HEK293 (cell line): ENCODE measurements around the gene APPBP2.

ENCODE experiments used
- CTCF ChIA-PET: fragments of 350-600 bp; formaldehyde crosslinking; extraction: SDS; loops from one replicate; lab custom pipeline; 2021; ENCODE audit warnings: antibody characterized with exemption; lab: Yijun Ruan, JAX
- POLR2A ChIA-PET: fragments of 300-600 bp; formaldehyde crosslinking; extraction: SDS; loops from one replicate; lab custom pipeline; 2020; ENCODE audit warnings: antibody characterized with exemption, inconsistent platforms; lab: Yijun Ruan, JAX
- H3K27ac ChIP-seq: fragments of 200-500 bp; sonication (Bioruptor generic); 2 replicates; pipeline ENCODE4 v1.5.1; 2014; ENCODE audit warnings: low read depth, low read length, control low read depth, inconsistent platforms; ENCODE audit errors: extremely low read depth
- H3K36me3 ChIP-seq, 2 experiments: fragments of 200-500 bp in 1 of 2; sonication (Bioruptor generic) in 1 of 2; 1 replicate in 1 of 2; 2 replicates in 1 of 2; pipeline ENCODE4 v1.5.1; 2014 to 2017; ENCODE audit warnings: inconsistent platforms in 2 of 2, low read length in 2 of 2; ENCODE audit not compliant: control insufficient read depth in 2 of 2, insufficient read depth in 1 of 2
- H3K4me1 ChIP-seq: fragments of 200-500 bp; sonication (Bioruptor generic); 2 replicates; pipeline ENCODE4 v1.5.1; 2014; ENCODE audit warnings: mild to moderate bottlenecking, low read length, inconsistent platforms; ENCODE audit not compliant: control insufficient read depth, insufficient read depth
- H3K4me3 ChIP-seq: 2 replicates; pipeline ENCODE4 v1.5.1; 2011; ENCODE audit warnings: low read depth, mild to moderate bottlenecking, control low read depth, low read length, moderate library complexity
- H3K9me3 ChIP-seq: fragments of 200-500 bp; sonication (Bioruptor generic); 2 replicates; pipeline ENCODE4 v1.5.1; 2014; ENCODE audit warnings: low read depth, low read length, inconsistent platforms; ENCODE audit not compliant: control insufficient read depth, insufficient read depth
- ATF2 ChIP-seq: fragments of 450-650 bp; formaldehyde crosslinking; IDR thresholded peaks from 2 replicates; pipeline ENCODE4 v1.5.1; 2016; ENCODE audit warnings: missing biosample characterization, missing genetic modification characterization, low read depth
- GLI2 ChIP-seq: fragments of 450-650 bp; formaldehyde crosslinking; IDR thresholded peaks from 2 replicates; pipeline ENCODE4; 2017; ENCODE audit warnings: missing biosample characterization, missing genetic modification characterization, low read depth, borderline replicate concordance
- ZBTB11 ChIP-seq: fragments of 450-650 bp; formaldehyde crosslinking; conservative IDR thresholded peaks from 2 replicates; pipeline ENCODE4 v1.5.1; 2016; ENCODE audit warnings: low read depth, missing biosample characterization, missing genetic modification characterization
- ZBTB6 ChIP-seq: fragments of 450-650 bp; formaldehyde crosslinking; IDR thresholded peaks from 2 replicates; pipeline ENCODE4 v1.5.1; 2017; ENCODE audit warnings: missing biosample characterization, missing genetic modification characterization
- ZEB2 ChIP-seq: fragments of 450-650 bp; formaldehyde crosslinking; IDR thresholded peaks from 2 replicates; pipeline ENCODE4 v1.5.1; 2016; ENCODE audit warnings: missing biosample characterization, missing genetic modification characterization
- ZNF138 ChIP-seq: fragments of 450-650 bp; formaldehyde crosslinking; IDR thresholded peaks from 2 replicates; pipeline ENCODE4 v1.5.1; 2016; ENCODE audit warnings: missing biosample characterization, missing genetic modification characterization, borderline replicate concordance
- ZNF148 ChIP-seq: fragments of 450-650 bp; formaldehyde crosslinking; IDR thresholded peaks from 2 replicates; pipeline ENCODE4 v1.5.0; 2017; ENCODE audit warnings: missing biosample characterization, missing genetic modification characterization, borderline replicate concordance
- ZNF211 ChIP-seq: fragments of 450-650 bp; formaldehyde crosslinking; IDR thresholded peaks from 2 replicates; pipeline ENCODE4 v1.5.1; 2016; ENCODE audit warnings: low read depth, missing biosample characterization, missing genetic modification characterization
- ZNF311 ChIP-seq: fragments of 450-650 bp; formaldehyde crosslinking; IDR thresholded peaks from 2 replicates; pipeline ENCODE4 v1.5.1; 2017; ENCODE audit warnings: missing biosample characterization, missing genetic modification characterization, borderline replicate concordance
- ZNF394 ChIP-seq: fragments of 450-650 bp; formaldehyde crosslinking; IDR thresholded peaks from 2 replicates; pipeline ENCODE4 v1.5.1; 2016; ENCODE audit warnings: missing biosample characterization, missing genetic modification characterization, mild to moderate bottlenecking, moderate library complexity, borderline replicate concordance
- ZNF514 ChIP-seq: fragments of 450-650 bp; formaldehyde crosslinking; IDR thresholded peaks from 2 replicates; pipeline ENCODE4 v1.5.1; 2016; ENCODE audit warnings: missing biosample characterization, missing genetic modification characterization
- ZNF544 ChIP-seq: fragments of 450-650 bp; formaldehyde crosslinking; IDR thresholded peaks from 2 replicates; pipeline ENCODE4 v1.5.0; 2017; ENCODE audit warnings: missing biosample characterization, missing genetic modification characterization
- ZNF560 ChIP-seq: fragments of 450-650 bp; formaldehyde crosslinking; IDR thresholded peaks from 2 replicates; pipeline ENCODE4 v1.5.1; 2017; ENCODE audit warnings: missing biosample characterization, missing genetic modification characterization, borderline replicate concordance
- ZNF621 ChIP-seq: fragments of 450-650 bp; formaldehyde crosslinking; IDR thresholded peaks from 2 replicates; pipeline ENCODE4 v1.5.1; 2017; ENCODE audit warnings: missing biosample characterization, missing genetic modification characterization
- ZNF623 ChIP-seq: fragments of 450-650 bp; formaldehyde crosslinking; IDR thresholded peaks from 2 replicates; pipeline ENCODE4 v1.5.1; 2016; ENCODE audit warnings: missing biosample characterization, missing genetic modification characterization
- ZNF670 ChIP-seq: fragments of 450-650 bp; formaldehyde crosslinking; IDR thresholded peaks from 2 replicates; pipeline ENCODE4 v1.5.1; 2016; ENCODE audit warnings: missing biosample characterization, missing genetic modification characterization, low read depth
- ZNF701 ChIP-seq: fragments of 450-650 bp; formaldehyde crosslinking; IDR thresholded peaks from 2 replicates; pipeline ENCODE4 v1.5.1; 2016; ENCODE audit warnings: missing biosample characterization, missing genetic modification characterization
- ZNF768 ChIP-seq: fragments of 450-650 bp; formaldehyde crosslinking; IDR thresholded peaks from 2 replicates; pipeline ENCODE4 v1.5.1; 2018; ENCODE audit warnings: missing biosample characterization, mild to moderate bottlenecking, missing genetic modification characterization
- ZNF791 ChIP-seq: fragments of 450-650 bp; formaldehyde crosslinking; IDR thresholded peaks from 2 replicates; pipeline ENCODE4 v1.5.1; 2016; ENCODE audit warnings: missing biosample characterization, missing genetic modification characterization
- TF ChIP-seq, protein P1 (sequence below): fragments of 450-650 bp; formaldehyde crosslinking; IDR thresholded peaks from 2 replicates; pipeline ENCODE4 v1.5.1; 2017; ENCODE audit warnings: missing biosample characterization, missing genetic modification characterization
- TF ChIP-seq, protein P2 (sequence below): IDR thresholded peaks from 2 replicates; pipeline ENCODE4 v1.6.1; 2011; ENCODE audit warnings: mild to moderate bottlenecking, low read depth, low read length, borderline replicate concordance
- TF ChIP-seq, protein P3 (sequence below): fragments of 450-650 bp; formaldehyde crosslinking; IDR thresholded peaks from 2 replicates; pipeline ENCODE4 v1.5.1; 2017; ENCODE audit warnings: missing biosample characterization, missing genetic modification characterization

APPBP2 gene

GRCh38 chr17:60565233-60565632 lies 39.2 kb upstream of the APPBP2 start:
- H3K36me3 ChIP-seq: no peaks in the 10 kb centered on the region
- H3K9me3 ChIP-seq: no peaks in the 10 kb centered on the region
- POLR2A ChIA-PET: no interaction called here
- CTCF ChIA-PET: interaction anchor here (0.6 to 0.8 kb wide), 4 partner anchors 35 to 487 kb away, joined by 3 to 7 read pairs (median 3); partner anchors contain the start of gene PPM1D
- no peak overlapping the region for H3K27ac ChIP-seq
- H3K4me1 ChIP-seq: no peaks in the 10 kb centered on the region
- H3K4me3 ChIP-seq: no peak overlapping the region
- TF ChIP-seq ZNF768 (tag by site-specific recombination) (no peak), ZNF621 (tag by site-specific recombination) (no peak), ZNF623 (tag by site-specific recombination) (no peak), ZBTB6 (tag by site-specific recombination) (no peak), ZNF211 (no peak), ZNF560 (no peak), ZNF138 (tag by site-specific recombination) (no peak), ZNF148 (tag by site-specific recombination) (no peak), ZBTB11 (tag by site-specific recombination) (no peak), ZEB2 (tag by site-specific recombination) (no peak), ZNF394 (no peak), GLI2 (no peak), ZNF514 (tag by site-specific recombination) (no peak), ATF2 (tag by site-specific recombination) (no peak)

DNA sequence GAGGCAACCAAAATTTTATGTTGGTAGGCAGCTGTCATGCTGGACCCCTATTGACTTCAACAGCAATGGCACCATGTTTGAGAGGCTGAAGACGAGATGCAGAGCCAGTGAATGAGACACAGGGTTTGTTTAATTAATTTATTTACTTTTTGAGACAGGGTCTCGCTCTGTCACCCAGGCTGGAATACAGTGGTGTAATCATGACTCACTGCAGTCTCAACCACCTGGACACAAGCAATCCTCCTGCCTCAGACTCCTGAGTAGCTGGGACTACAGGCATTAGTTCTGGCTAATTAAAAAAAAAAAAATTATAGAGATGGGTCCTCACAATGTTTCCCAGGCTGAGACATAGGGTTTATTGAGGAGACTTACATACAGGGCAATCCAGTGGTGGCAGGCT lies 37.7 kb upstream of the APPBP2 start:
- ChIA-PET POLR2A (interaction anchor here (0.7 kb wide), 1 partner anchor 1166 kb away, joined by 4 read pairs; no protein-coding TSS in a partner anchor), CTCF (interaction anchor here (1.1 kb wide), 1 partner anchor 31 kb away, joined by 5 read pairs; no protein-coding TSS in a partner anchor)
- H3K9me3 ChIP-seq: no peaks in the 10 kb centered on the region
- no peak overlapping the region for H3K27ac ChIP-seq
- no peak overlapping the region for H3K4me3 ChIP-seq
- no peaks in the 10 kb centered on the region for H3K4me1 ChIP-seq
- H3K36me3 ChIP-seq: no peaks in the 10 kb centered on the region
- TF ChIP-seq, protein P1, sequence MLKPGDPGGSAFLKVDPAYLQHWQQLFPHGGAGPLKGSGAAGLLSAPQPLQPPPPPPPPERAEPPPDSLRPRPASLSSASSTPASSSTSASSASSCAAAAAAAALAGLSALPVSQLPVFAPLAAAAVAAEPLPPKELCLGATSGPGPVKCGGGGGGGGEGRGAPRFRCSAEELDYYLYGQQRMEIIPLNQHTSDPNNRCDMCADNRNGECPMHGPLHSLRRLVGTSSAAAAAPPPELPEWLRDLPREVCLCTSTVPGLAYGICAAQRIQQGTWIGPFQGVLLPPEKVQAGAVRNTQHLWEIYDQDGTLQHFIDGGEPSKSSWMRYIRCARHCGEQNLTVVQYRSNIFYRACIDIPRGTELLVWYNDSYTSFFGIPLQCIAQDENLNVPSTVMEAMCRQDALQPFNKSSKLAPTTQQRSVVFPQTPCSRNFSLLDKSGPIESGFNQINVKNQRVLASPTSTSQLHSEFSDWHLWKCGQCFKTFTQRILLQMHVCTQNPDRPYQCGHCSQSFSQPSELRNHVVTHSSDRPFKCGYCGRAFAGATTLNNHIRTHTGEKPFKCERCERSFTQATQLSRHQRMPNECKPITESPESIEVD (tag by site-specific recombination): no peak
- TF ChIP-seq ZNF670 (tag by site-specific recombination) (no peak), ZNF701 (tag by site-specific recombination) (no peak), ZNF791 (tag by site-specific recombination) (no peak), ZNF311 (tag by site-specific recombination) (no peak), ZNF544 (tag by site-specific recombination) (no peak)
- TF ChIP-seq, protein P2, sequence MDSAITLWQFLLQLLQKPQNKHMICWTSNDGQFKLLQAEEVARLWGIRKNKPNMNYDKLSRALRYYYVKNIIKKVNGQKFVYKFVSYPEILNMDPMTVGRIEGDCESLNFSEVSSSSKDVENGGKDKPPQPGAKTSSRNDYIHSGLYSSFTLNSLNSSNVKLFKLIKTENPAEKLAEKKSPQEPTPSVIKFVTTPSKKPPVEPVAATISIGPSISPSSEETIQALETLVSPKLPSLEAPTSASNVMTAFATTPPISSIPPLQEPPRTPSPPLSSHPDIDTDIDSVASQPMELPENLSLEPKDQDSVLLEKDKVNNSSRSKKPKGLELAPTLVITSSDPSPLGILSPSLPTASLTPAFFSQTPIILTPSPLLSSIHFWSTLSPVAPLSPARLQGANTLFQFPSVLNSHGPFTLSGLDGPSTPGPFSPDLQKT: no peak
- TF ChIP-seq, protein P3, sequence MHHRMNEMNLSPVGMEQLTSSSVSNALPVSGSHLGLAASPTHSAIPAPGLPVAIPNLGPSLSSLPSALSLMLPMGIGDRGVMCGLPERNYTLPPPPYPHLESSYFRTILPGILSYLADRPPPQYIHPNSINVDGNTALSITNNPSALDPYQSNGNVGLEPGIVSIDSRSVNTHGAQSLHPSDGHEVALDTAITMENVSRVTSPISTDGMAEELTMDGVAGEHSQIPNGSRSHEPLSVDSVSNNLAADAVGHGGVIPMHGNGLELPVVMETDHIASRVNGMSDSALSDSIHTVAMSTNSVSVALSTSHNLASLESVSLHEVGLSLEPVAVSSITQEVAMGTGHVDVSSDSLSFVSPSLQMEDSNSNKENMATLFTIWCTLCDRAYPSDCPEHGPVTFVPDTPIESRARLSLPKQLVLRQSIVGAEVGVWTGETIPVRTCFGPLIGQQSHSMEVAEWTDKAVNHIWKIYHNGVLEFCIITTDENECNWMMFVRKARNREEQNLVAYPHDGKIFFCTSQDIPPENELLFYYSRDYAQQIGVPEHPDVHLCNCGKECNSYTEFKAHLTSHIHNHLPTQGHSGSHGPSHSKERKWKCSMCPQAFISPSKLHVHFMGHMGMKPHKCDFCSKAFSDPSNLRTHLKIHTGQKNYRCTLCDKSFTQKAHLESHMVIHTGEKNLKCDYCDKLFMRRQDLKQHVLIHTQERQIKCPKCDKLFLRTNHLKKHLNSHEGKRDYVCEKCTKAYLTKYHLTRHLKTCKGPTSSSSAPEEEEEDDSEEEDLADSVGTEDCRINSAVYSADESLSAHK (tag by site-specific recombination): no peak
